ENCODE measurements around the gene CTDSPL. TPM values are rescaled to one million over a fixed set of nuclear protein-coding genes. Genes with fewer than 3 reads are reported as not detected.

The CTDSPL gene
- total RNA-seq, 1 donor from 2014 or later: 72.7 TPM

GRCh38 chr3:38015984-38016383 is 154.3 kb downstream of the CTDSPL start:
- Mint-ChIP-seq H3K4me3 (no peak overlapping the region), H3K27me3 (no peaks in the 10 kb centered on the region)

GRCh38 chr3:38016410-38016809 is 154.7 kb downstream of the CTDSPL start:
- H3K4me3 Mint-ChIP-seq: no peak overlapping the region
- DNase-seq (ENCODE audit: extremely low spot score, unreplicated experiment): no peak
- H3K4me1 Mint-ChIP-seq (ENCODE audit: unreplicated experiment): no peaks in the 10 kb centered on the region
- H3K27me3 Mint-ChIP-seq: no peaks in the 10 kb centered on the region
- H3K9me3 Mint-ChIP-seq: peaks cover 7% of the 10 kb centered on the region
- no peak for TF ChIP-seq CTCF (conservative IDR thresholded peaks at IDR 0.05)
- peaks cover 38% of the 10 kb centered on the region for H3K36me3 Mint-ChIP-seq
- no peak overlapping the region for H3K27ac Mint-ChIP-seq

More at GRCh38 chr3:38015984-38016383, 154.3 kb downstream of the CTDSPL start:
- Mint-ChIP-seq H3K27ac (no peak overlapping the region), H3K36me3 (peaks cover 38% of the 10 kb centered on the region), H3K9me3 (peaks cover 7% of the 10 kb centered on the region), H3K4me1 (ENCODE audit: unreplicated experiment) (no peaks in the 10 kb centered on the region)
- no peak for TF ChIP-seq CTCF (conservative IDR thresholded peaks at IDR 0.05)
- no peak for DNase-seq (ENCODE audit: extremely low spot score, unreplicated experiment)

- H3K27ac Mint-ChIP-seq: no peak overlapping the region
- TF ChIP-seq CTCF (conservative IDR thresholded peaks at IDR 0.05): no peak
- no peaks in the 10 kb centered on the region for H3K4me1 Mint-ChIP-seq (ENCODE audit: unreplicated experiment)
- peaks cover 7% of the 10 kb centered on the region for H3K9me3 Mint-ChIP-seq
- no peak overlapping the region for H3K4me3 Mint-ChIP-seq
- H3K27me3 Mint-ChIP-seq: no peaks in the 10 kb centered on the region
- DNase-seq (ENCODE audit: extremely low spot score, unreplicated experiment): no peak
- H3K36me3 Mint-ChIP-seq: peaks cover 38% of the 10 kb centered on the region
These were observed 155.3 kb downstream of the CTDSPL start for GRCh38 chr3:38016847-38017444.

- Mint-ChIP-seq H3K4me3 (no peak overlapping the region), H3K27ac (no peak overlapping the region), H3K9me3 (peaks cover 7% of the 10 kb centered on the region), H3K27me3 (no peaks in the 10 kb centered on the region), H3K36me3 (peaks cover 38% of the 10 kb centered on the region), H3K4me1 (ENCODE audit: unreplicated experiment) (no peaks in the 10 kb centered on the region)
- no peak for TF ChIP-seq CTCF (conservative IDR thresholded peaks at IDR 0.05)
- no peak for DNase-seq (ENCODE audit: extremely low spot score, unreplicated experiment)
These were observed 156.0 kb downstream of the CTDSPL start for GRCh38 chr3:38017445-38018295.

- peaks cover 36% of the 10 kb centered on the region for H3K36me3 Mint-ChIP-seq
- peaks cover 7% of the 10 kb centered on the region for H3K9me3 Mint-ChIP-seq
- no peaks in the 10 kb centered on the region for H3K27me3 Mint-ChIP-seq
- DNase-seq (ENCODE audit: extremely low spot score, unreplicated experiment): no peak
- TF ChIP-seq CTCF (conservative IDR thresholded peaks at IDR 0.05): no peak
- no peak overlapping the region for H3K27ac Mint-ChIP-seq
- no peak overlapping the region for H3K4me3 Mint-ChIP-seq
- peaks cover under 1% of the 10 kb centered on the region for H3K4me1 Mint-ChIP-seq (ENCODE audit: unreplicated experiment)
These were observed 156.9 kb downstream of the CTDSPL start for GRCh38 chr3:38018296-38019266.

All from type B pancreatic cell (in vitro differentiated cells).